ENCODE data around the gene NDUFV2.
"Not testable (repeated sequence)": the region's sequence is repeated elsewhere in the genome, so short reads cannot be mapped to it uniquely, and the experiment has no call there.

Gene NDUFV2

DNA sequence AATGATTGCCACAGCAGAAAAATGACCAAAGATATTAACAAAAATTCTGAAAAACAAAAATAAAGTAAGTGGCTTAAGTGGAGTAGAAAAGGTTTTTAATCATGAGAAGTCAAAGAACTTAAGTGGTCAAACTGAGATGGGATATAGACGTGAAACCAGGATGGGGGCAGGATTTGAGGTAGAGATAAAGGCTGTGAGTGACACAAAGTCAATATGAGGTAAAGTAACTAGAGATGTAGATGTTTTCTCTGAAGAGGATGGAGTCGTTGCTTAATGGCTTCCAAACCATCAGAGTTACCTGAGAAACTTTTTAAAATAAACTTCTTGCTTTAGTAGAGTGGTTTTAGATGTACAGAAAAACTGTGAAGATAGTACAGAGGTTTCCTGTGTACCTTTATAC lies 55.3 kb downstream of the NDUFV2 start:
- Histone ChIP-seq H3K27me3 (ENCODE audit: insufficient read depth, low read length) (no peaks in the 10 kb centered on the region), H3K4me1 (ENCODE audit: insufficient read depth, low read length) (no peaks in the 10 kb centered on the region), H3K36me3 (ENCODE audit: insufficient read depth, low read length) (peaks cover 1% of the 10 kb centered on the region), H3K9me3 (ENCODE audit: low read length) (peaks cover 4% of the 10 kb centered on the region), H2AFZ (ENCODE audit: low read depth, low read length) (no peak overlapping the region), H3K4me3 (ENCODE audit: low read length) (no peak overlapping the region)

- no peak overlapping the region for H3K4me3 ChIP-seq (ENCODE audit: low read length)
- H3K4me1 ChIP-seq (ENCODE audit: insufficient read depth, low read length): no peaks in the 10 kb centered on the region
- H2AFZ ChIP-seq (ENCODE audit: low read depth, low read length): no peak overlapping the region
- H3K36me3 ChIP-seq (ENCODE audit: insufficient read depth, low read length): peaks cover 1% of the 10 kb centered on the region
- H3K9me3 ChIP-seq (ENCODE audit: low read length): peaks cover 2% of the 10 kb centered on the region
- no peaks in the 10 kb centered on the region for H3K27me3 ChIP-seq (ENCODE audit: insufficient read depth, low read length)
Measured at GRCh38 chr18:9160014-9160413, 57.5 kb downstream of the NDUFV2 start.

GRCh38 chr18:9162663-9163062 lies 60.2 kb downstream of the NDUFV2 start:
- not testable (repeated sequence) for H3K9me3 ChIP-seq (ENCODE audit: low read length); H3K36me3 ChIP-seq (ENCODE audit: insufficient read depth, low read length); H3K4me3 ChIP-seq (ENCODE audit: low read length); H3K4me1 ChIP-seq (ENCODE audit: insufficient read depth, low read length); H3K27me3 ChIP-seq (ENCODE audit: insufficient read depth, low read length); H2AFZ ChIP-seq (ENCODE audit: low read depth, low read length)

DNA sequence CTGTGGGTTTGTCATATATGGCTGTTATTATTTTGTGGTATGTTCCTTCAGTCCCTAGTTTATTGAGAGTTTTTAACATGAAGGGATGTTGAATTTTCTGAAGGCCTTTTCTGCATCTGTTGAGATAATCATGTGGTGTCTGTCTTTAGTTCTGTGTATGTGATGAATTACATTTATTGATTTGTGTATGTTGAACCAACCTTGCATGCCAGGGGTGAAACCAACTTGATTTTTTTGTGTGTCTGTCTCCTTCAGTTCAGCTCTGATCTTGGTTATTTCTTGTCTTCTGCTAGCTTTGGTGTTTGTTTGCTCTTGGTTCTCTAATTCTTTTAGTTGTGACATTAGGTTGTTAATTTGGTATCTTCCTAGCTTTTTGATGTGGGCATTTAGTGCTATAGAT lies 61.6 kb downstream of the NDUFV2 start:
- H3K27me3 ChIP-seq (ENCODE audit: insufficient read depth, low read length); H2AFZ ChIP-seq (ENCODE audit: low read depth, low read length); H3K36me3 ChIP-seq (ENCODE audit: insufficient read depth, low read length); H3K4me3 ChIP-seq (ENCODE audit: low read length); H3K4me1 ChIP-seq (ENCODE audit: insufficient read depth, low read length); H3K9me3 ChIP-seq (ENCODE audit: low read length): not testable (repeated sequence)

DNA sequence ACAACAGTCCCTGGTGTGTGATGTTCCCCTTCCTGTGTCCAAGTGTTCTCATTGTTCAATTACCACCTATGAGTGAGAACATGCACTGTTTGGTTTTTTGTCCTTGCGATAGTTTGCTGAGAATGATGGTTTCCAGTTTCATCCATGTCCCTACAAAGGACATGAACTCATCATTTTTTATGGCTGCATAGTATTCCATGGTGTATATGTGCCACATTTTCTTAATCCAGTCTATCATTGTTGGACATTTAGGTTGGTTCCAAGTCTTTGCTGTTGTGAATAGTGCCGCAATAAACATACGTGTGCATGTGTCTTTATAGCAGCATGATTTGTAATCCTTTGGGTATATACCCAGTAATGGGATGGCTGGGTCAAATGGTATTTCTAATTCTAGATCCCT lies 63.4 kb downstream of the NDUFV2 start:
- H2AFZ ChIP-seq (ENCODE audit: low read depth, low read length); H3K4me3 ChIP-seq (ENCODE audit: low read length); H3K9me3 ChIP-seq (ENCODE audit: low read length); H3K27me3 ChIP-seq (ENCODE audit: insufficient read depth, low read length); H3K36me3 ChIP-seq (ENCODE audit: insufficient read depth, low read length); H3K4me1 ChIP-seq (ENCODE audit: insufficient read depth, low read length): not testable (repeated sequence)

DNA sequence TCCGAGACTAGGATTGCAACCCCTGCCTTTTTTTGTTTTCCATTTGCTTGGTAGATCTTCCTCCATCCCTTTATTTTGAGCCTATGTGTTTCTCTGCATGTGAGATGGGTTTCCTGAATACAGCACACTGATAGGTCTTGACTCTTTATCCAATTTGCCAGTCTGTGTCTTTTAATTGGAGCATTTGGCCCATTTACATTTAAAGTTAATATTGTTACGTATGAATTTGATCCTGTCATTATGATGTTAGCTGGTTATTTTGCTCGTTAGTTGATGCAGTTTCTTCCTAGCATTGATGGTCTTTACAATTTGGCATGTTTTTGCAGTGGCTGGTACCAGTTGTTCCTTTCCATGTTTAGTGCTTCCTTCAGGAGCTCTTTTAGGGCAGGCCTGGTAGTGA lies 67.0 kb downstream of the NDUFV2 start:
- H2AFZ ChIP-seq (ENCODE audit: low read depth, low read length): not testable (repeated sequence)

GRCh38 chr18:9171919-9172318 lies 69.4 kb downstream of the NDUFV2 start:
- H2AFZ ChIP-seq (ENCODE audit: low read depth, low read length): not testable (repeated sequence)

More for the DNA sequence above, 67.0 kb downstream of the NDUFV2 start:
- not testable (repeated sequence) for H3K36me3 ChIP-seq (ENCODE audit: insufficient read depth, low read length); H3K4me3 ChIP-seq (ENCODE audit: low read length); H3K27me3 ChIP-seq (ENCODE audit: insufficient read depth, low read length); H3K4me1 ChIP-seq (ENCODE audit: insufficient read depth, low read length)
- H3K9me3 ChIP-seq (ENCODE audit: low read length): peaks cover 12% of the 10 kb centered on the region

GRCh38 chr18:9172506-9173127 lies 70.1 kb downstream of the NDUFV2 start:
- Histone ChIP-seq H2AFZ (ENCODE audit: low read depth, low read length) (no peak overlapping the region), H3K4me1 (ENCODE audit: insufficient read depth, low read length) (no peaks in the 10 kb centered on the region), H3K9me3 (ENCODE audit: low read length) (peaks cover 9% of the 10 kb centered on the region), H3K36me3 (ENCODE audit: insufficient read depth, low read length) (no peaks in the 10 kb centered on the region), H3K4me3 (ENCODE audit: low read length) (no peak overlapping the region), H3K27me3 (ENCODE audit: insufficient read depth, low read length) (no peaks in the 10 kb centered on the region)

More at GRCh38 chr18:9171919-9172318, 69.4 kb downstream of the NDUFV2 start:
- H3K4me3 ChIP-seq (ENCODE audit: low read length); H3K27me3 ChIP-seq (ENCODE audit: insufficient read depth, low read length); H3K36me3 ChIP-seq (ENCODE audit: insufficient read depth, low read length); H3K4me1 ChIP-seq (ENCODE audit: insufficient read depth, low read length); H3K9me3 ChIP-seq (ENCODE audit: low read length): not testable (repeated sequence)

DNA sequence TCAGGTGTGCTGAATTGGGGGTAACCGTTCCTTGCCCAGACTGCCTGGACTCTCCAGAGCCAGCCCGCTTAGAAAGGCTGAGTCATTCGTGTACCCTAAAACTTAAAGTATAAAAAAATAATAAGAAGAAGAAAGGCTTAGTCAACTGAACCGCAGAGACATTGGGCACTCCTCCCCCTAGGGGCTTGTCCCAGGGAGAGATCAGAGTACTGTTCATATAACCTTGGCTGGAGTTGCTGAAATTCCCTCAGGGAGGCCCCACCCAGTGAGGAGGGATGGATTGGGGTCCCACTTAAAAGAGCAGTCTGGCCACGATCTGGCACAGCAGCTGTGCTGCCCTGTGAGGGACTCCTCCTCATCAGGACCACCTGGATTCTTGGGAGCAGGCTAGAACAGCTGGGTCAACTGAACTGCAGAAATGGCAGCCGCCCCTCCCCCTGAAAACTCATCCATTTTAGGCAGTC lies 71.3 kb downstream of the NDUFV2 start:
- no peaks in the 10 kb centered on the region for H3K27me3 ChIP-seq (ENCODE audit: insufficient read depth, low read length)
- H3K4me1 ChIP-seq (ENCODE audit: insufficient read depth, low read length): no peaks in the 10 kb centered on the region
- no peak overlapping the region for H3K4me3 ChIP-seq (ENCODE audit: low read length)
- H3K9me3 ChIP-seq (ENCODE audit: low read length): peaks cover 9% of the 10 kb centered on the region
- H3K36me3 ChIP-seq (ENCODE audit: insufficient read depth, low read length): no peaks in the 10 kb centered on the region
- no peak overlapping the region for H2AFZ ChIP-seq (ENCODE audit: low read depth, low read length)

DNA sequence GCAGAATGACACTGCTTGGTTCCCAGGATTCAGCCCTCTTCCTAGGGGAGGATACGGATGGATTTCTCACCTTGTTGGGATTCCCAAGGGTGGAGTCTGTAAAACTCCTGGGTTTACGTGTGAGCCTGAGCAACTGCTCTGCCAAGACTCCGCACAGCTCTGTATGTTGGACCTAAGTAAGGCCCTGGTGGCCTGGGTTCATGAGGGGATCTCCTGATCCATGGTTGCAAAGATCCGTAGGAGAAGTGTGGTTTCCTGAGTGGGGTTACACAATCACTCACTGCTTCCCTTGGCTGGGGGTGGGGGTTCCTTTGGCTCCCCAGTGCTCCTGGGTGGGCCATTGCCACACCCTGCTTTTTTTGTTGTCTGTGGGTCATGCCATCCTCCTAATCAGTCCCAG lies 71.8 kb downstream of the NDUFV2 start:
- H3K36me3 ChIP-seq (ENCODE audit: insufficient read depth, low read length): no peaks in the 10 kb centered on the region
- no peak overlapping the region for H3K4me3 ChIP-seq (ENCODE audit: low read length)
- no peaks in the 10 kb centered on the region for H3K27me3 ChIP-seq (ENCODE audit: insufficient read depth, low read length)
- peaks cover 9% of the 10 kb centered on the region for H3K9me3 ChIP-seq (ENCODE audit: low read length)
- H3K4me1 ChIP-seq (ENCODE audit: insufficient read depth, low read length): no peaks in the 10 kb centered on the region
- H2AFZ ChIP-seq (ENCODE audit: low read depth, low read length): no peak overlapping the region

DNA sequence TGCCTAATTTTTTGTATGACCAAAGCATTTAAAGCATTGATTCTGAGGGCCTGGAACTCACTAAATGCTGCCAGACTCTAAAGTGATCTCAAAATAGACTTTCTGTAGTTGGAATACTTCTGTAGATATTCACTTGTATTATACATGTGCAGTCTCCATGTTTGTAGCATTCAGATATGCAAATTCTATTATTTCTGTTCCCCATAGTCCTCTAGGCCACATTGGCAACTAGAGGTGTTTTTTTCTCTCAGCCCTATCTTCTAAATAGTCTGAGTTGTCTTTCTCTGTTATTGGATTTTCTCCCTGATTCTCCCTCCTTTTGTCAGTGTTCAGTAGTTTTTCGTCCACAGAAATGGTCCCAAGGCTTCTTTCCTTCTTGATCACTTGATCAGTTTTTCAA lies 72.6 kb downstream of the NDUFV2 start:
- Histone ChIP-seq H2AFZ (ENCODE audit: low read depth, low read length) (no peak overlapping the region), H3K4me3 (ENCODE audit: low read length) (no peak overlapping the region), H3K27me3 (ENCODE audit: insufficient read depth, low read length) (no peaks in the 10 kb centered on the region), H3K36me3 (ENCODE audit: insufficient read depth, low read length) (no peaks in the 10 kb centered on the region), H3K9me3 (ENCODE audit: low read length) (peaks cover 9% of the 10 kb centered on the region), H3K4me1 (ENCODE audit: insufficient read depth, low read length) (no peaks in the 10 kb centered on the region)

DNA sequence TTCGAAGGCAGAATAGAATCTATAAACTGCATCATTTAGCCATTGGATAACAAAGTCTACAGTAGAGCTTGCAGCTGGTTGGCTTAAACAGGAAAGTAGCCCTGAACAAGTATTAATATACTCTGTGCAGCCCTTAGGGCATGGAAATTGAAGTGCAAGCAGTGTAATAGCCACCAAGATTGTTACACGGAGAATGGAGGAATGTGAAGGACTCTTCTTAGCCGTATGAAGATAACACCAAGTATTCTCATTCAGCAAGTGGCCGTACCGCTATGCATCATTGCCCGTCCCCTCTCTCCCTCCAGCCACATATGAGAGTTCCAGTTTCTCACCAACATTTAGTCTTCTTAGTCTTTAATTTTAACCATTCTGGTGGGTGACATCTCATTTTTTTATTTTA lies 74.5 kb downstream of the NDUFV2 start:
- H3K4me3 ChIP-seq (ENCODE audit: low read length): no peak overlapping the region
- no peaks in the 10 kb centered on the region for H3K27me3 ChIP-seq (ENCODE audit: insufficient read depth, low read length)
- no peak overlapping the region for H2AFZ ChIP-seq (ENCODE audit: low read depth, low read length)
- peaks cover 6% of the 10 kb centered on the region for H3K9me3 ChIP-seq (ENCODE audit: low read length)
- no peaks in the 10 kb centered on the region for H3K4me1 ChIP-seq (ENCODE audit: insufficient read depth, low read length)
- H3K36me3 ChIP-seq (ENCODE audit: insufficient read depth, low read length): no peaks in the 10 kb centered on the region

GRCh38 chr18:9177466-9177865 lies 75.0 kb downstream of the NDUFV2 start:
- Histone ChIP-seq H3K4me3 (ENCODE audit: low read length) (no peak overlapping the region), H2AFZ (ENCODE audit: low read depth, low read length) (no peak overlapping the region), H3K36me3 (ENCODE audit: insufficient read depth, low read length) (no peaks in the 10 kb centered on the region), H3K4me1 (ENCODE audit: insufficient read depth, low read length) (no peaks in the 10 kb centered on the region), H3K27me3 (ENCODE audit: insufficient read depth, low read length) (no peaks in the 10 kb centered on the region), H3K9me3 (ENCODE audit: low read length) (peaks cover 6% of the 10 kb centered on the region)

- Histone ChIP-seq H3K4me1 (ENCODE audit: insufficient read depth, low read length) (no peaks in the 10 kb centered on the region), H2AFZ (ENCODE audit: low read depth, low read length) (no peak overlapping the region), H3K4me3 (ENCODE audit: low read length) (no peak overlapping the region), H3K27me3 (ENCODE audit: insufficient read depth, low read length) (no peaks in the 10 kb centered on the region), H3K9me3 (ENCODE audit: low read length) (peaks cover 4% of the 10 kb centered on the region), H3K36me3 (ENCODE audit: insufficient read depth, low read length) (peaks cover 6% of the 10 kb centered on the region)
Measured at GRCh38 chr18:9178557-9178956, 76.1 kb downstream of the NDUFV2 start.
